HG03175 (cell line): ENCODE results near the gene CEP164.

Experiments
- ATAC-seq: cut with Tn5 transposase; IDR thresholded peaks from one replicate; pipeline ENCODE4 v1.9.1; 2021; ENCODE audit warnings: mild to moderate bottlenecking, moderate library complexity; ENCODE audit not compliant: unreplicated experiment

The CEP164 gene

GRCh38 chr11:117356126-117356890 is 28.7 kb downstream of the CEP164 start:
- ATAC-seq: no peak

GRCh38 chr11:117361432-117361831 is 33.8 kb downstream of the CEP164 start:
- no peak for ATAC-seq

GRCh38 chr11:117366248-117366647 is 38.6 kb downstream of the CEP164 start:
- ATAC-seq: no peak

- no peak for ATAC-seq
These were observed 39.2 kb downstream of the CEP164 start for GRCh38 chr11:117366875-117367274.

- no peak for ATAC-seq
These were observed 41.9 kb downstream of the CEP164 start for GRCh38 chr11:117369534-117369933.

GRCh38 chr11:117371453-117371852 is 43.8 kb downstream of the CEP164 start:
- ATAC-seq: no peak

GRCh38 chr11:117374316-117375055 is 46.8 kb downstream of the CEP164 start:
- no peak for ATAC-seq

- no peak for ATAC-seq
These were observed 48.3 kb downstream of the CEP164 start for GRCh38 chr11:117375960-117376359.

GRCh38 chr11:117376517-117376916 is 48.9 kb downstream of the CEP164 start:
- no peak for ATAC-seq

GRCh38 chr11:117378976-117379865 is 51.6 kb downstream of the CEP164 start:
- no peak for ATAC-seq

GRCh38 chr11:117380676-117381075 is 53.0 kb downstream of the CEP164 start:
- ATAC-seq: no peak

GRCh38 chr11:117381481-117382387 is 54.1 kb downstream of the CEP164 start:
- ATAC-seq: no peak

GRCh38 chr11:117382746-117383145 is 55.1 kb downstream of the CEP164 start:
- ATAC-seq: no peak

GRCh38 chr11:117384045-117384444 is 56.4 kb downstream of the CEP164 start:
- ATAC-seq: no peak

- no peak for ATAC-seq
These were observed 57.8 kb downstream of the CEP164 start for GRCh38 chr11:117385471-117385870.

- ATAC-seq: no peak
These were observed 58.3 kb downstream of the CEP164 start for GRCh38 chr11:117385906-117386305.

- ATAC-seq: no peak
These were observed 60.5 kb downstream of the CEP164 start for GRCh38 chr11:117387992-117388755.

GRCh38 chr11:117390743-117391142 is 63.1 kb downstream of the CEP164 start:
- no peak for ATAC-seq

GRCh38 chr11:117391181-117391580 is 63.5 kb downstream of the CEP164 start:
- no peak for ATAC-seq
